ENCODE data around the gene KIFC3. TPM values are rescaled to one million over a fixed set of nuclear protein-coding genes. Genes with fewer than 3 reads are reported as not detected.

Gene KIFC3
- total and polyA plus RNA-seq, 2 of the 13 experiments (the other 11 are each of a cell fraction or from before 2014, with no cell fraction given) = 42.1 to 45.3 TPM

DNA sequence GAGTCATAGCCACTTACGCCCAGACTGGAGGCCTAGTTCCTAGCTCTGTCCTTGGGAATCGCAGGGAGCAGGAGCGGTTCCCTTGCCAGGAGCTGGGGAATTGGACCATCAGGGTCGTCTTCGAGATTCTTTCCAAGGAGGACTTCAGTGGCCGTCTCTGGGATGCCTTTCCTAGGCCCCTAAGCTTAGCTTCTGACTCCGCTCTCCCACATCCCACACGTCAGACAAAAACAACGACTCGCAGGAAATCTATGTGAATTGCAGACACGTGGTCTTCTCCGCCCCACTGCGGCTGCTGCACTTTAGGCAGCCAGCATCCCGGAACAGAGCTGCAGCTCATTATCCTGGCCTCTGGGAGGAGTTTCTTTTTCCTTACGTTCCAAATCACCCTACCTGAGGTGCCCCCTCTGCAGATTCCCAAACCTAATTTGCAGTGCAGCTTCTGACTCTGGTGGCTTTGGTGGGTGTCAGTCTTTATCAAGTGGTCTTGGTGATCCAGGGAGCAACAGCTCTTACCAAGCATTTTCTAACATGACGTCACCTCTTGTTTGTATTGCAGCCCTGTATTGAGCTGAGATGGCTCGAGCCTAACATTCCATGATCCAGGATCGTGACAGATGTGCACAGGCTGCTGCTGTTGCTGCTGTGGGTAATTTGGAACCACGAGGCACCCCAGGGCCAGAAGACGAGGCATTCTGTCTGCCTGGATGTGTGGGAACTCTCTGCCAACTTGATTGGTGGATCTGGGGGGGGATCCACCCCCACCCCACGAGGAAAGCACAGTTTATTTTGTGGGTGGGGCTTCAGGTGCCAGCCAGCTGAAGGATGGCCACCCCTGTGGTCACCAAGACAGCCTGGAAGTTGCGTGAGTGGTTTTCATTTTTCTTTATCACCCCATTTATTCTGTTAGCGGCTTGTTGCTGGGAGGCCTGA is 65.6 kb downstream of the KIFC3 start (continued):
- TF ChIP-seq, protein P1, sequence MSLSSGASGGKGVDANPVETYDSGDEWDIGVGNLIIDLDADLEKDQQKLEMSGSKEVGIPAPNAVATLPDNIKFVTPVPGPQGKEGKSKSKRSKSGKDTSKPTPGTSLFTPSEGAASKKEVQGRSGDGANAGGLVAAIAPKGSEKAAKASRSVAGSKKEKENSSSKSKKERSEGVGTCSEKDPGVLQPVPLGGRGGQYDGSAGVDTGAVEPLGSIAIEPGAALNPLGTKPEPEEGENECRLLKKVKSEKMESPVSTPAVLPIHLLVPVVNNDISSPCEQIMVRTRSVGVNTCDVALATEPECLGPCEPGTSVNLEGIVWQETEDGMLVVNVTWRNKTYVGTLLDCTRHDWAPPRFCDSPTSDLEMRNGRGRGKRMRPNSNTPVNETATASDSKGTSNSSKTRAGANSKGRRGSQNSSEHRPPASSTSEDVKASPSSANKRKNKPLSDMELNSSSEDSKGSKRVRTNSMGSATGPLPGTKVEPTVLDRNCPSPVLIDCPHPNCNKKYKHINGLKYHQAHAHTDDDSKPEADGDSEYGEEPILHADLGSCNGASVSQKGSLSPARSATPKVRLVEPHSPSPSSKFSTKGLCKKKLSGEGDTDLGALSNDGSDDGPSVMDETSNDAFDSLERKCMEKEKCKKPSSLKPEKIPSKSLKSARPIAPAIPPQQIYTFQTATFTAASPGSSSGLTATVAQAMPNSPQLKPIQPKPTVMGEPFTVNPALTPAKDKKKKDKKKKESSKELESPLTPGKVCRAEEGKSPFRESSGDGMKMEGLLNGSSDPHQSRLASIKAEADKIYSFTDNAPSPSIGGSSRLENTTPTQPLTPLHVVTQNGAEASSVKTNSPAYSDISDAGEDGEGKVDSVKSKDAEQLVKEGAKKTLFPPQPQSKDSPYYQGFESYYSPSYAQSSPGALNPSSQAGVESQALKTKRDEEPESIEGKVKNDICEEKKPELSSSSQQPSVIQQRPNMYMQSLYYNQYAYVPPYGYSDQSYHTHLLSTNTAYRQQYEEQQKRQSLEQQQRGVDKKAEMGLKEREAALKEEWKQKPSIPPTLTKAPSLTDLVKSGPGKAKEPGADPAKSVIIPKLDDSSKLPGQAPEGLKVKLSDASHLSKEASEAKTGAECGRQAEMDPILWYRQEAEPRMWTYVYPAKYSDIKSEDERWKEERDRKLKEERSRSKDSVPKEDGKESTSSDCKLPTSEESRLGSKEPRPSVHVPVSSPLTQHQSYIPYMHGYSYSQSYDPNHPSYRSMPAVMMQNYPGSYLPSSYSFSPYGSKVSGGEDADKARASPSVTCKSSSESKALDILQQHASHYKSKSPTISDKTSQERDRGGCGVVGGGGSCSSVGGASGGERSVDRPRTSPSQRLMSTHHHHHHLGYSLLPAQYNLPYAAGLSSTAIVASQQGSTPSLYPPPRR (CRISPR knock-in tag; IDR thresholded peaks at IDR 0.05; ENCODE audit: borderline replicate concordance) = no peak
- TF ChIP-seq ZNF772 (CRISPR knock-in tag; IDR thresholded peaks at IDR 0.05) (peak; percentile 67; the same call in 1 of the 2 replicates), SP140L (CRISPR knock-in tag; IDR thresholded peaks at IDR 0.05; ENCODE audit: borderline replicate concordance) (no peak), ZNF550 (CRISPR knock-in tag; IDR thresholded peaks at IDR 0.05; ENCODE audit: borderline replicate concordance) (no peak), ZNF746 (CRISPR knock-in tag; IDR thresholded peaks at IDR 0.05) (no peak), NCOA5 (CRISPR knock-in tag; IDR thresholded peaks at IDR 0.05) (no peak), ZNF83 (CRISPR knock-in tag; IDR thresholded peaks at IDR 0.05; ENCODE audit: borderline replicate concordance) (peak; percentile 44; the same call in 1 of the 2 replicates), PLRG1 (conservative IDR thresholded peaks at IDR 0.05) (no peak), MAFK (conservative IDR thresholded peaks at IDR 0.05 in 1 of 2, IDR thresholded peaks at IDR 0.05 in 1 of 2; ENCODE audit: low read length in 2 of 2) (peak; percentile 22 to 90; a peak in 2 of 4 replicates), HES4 (CRISPR knock-in tag; IDR thresholded peaks at IDR 0.05; ENCODE audit: borderline replicate concordance) (no peak), TGIF2 (CRISPR knock-in tag; IDR thresholded peaks at IDR 0.05) (peak; percentile 31; the same call in 1 of the 2 replicates), NR3C1 (CRISPR knock-in tag; IDR thresholded peaks at IDR 0.05) (no peak), SMAD9 (CRISPR knock-in tag; IDR thresholded peaks at IDR 0.05) (no peak), POLR2AphosphoS5 (IDR thresholded peaks at IDR 0.05; ENCODE audit: low read depth, low read length) (no peak), ZSCAN30 (CRISPR knock-in tag; IDR thresholded peaks at IDR 0.05) (no peak)
- TF ChIP-seq, protein P2, sequence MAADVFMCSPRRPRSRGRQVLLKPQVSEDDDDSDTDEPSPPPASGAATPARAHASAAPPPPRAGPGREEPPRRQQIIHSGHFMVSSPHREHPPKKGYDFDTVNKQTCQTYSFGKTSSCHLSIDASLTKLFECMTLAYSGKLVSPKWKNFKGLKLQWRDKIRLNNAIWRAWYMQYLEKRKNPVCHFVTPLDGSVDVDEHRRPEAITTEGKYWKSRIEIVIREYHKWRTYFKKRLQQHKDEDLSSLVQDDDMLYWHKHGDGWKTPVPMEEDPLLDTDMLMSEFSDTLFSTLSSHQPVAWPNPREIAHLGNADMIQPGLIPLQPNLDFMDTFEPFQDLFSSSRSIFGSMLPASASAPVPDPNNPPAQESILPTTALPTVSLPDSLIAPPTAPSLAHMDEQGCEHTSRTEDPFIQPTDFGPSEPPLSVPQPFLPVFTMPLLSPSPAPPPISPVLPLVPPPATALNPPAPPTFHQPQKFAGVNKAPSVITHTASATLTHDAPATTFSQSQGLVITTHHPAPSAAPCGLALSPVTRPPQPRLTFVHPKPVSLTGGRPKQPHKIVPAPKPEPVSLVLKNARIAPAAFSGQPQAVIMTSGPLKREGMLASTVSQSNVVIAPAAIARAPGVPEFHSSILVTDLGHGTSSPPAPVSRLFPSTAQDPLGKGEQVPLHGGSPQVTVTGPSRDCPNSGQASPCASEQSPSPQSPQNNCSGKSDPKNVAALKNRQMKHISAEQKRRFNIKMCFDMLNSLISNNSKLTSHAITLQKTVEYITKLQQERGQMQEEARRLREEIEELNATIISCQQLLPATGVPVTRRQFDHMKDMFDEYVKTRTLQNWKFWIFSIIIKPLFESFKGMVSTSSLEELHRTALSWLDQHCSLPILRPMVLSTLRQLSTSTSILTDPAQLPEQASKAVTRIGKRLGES (CRISPR knock-in tag; IDR thresholded peaks at IDR 0.05; ENCODE audit: borderline replicate concordance) = no peak
- TF ChIP-seq, protein P3, sequence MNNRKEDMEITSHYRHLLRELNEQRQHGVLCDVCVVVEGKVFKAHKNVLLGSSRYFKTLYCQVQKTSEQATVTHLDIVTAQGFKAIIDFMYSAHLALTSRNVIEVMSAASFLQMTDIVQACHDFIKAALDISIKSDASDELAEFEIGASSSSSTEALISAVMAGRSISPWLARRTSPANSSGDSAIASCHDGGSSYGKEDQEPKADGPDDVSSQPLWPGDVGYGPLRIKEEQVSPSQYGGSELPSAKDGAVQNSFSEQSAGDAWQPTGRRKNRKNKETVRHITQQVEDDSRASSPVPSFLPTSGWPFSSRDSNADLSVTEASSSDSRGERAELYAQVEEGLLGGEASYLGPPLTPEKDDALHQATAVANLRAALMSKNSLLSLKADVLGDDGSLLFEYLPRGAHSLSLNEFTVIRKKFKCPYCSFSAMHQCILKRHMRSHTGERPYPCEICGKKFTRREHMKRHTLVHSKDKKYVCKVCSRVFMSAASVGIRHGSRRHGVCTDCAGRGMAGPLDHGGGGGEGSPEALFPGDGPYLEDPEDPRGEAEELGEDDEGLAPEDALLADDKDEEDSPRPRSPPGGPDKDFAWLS (CRISPR knock-in tag; IDR thresholded peaks at IDR 0.05; ENCODE audit: borderline replicate concordance) = no peak

Data from HepG2 (cell line).